Left kidney (tissue), 2 donors: ENCODE data around the gene SEMA5A. TPM values are rescaled to one million over a fixed set of nuclear protein-coding genes. Genes with fewer than 3 reads are reported as not detected.

Source experiments
- DNase-seq: peaks from one replicate; pipeline ENCODE4 v3.0.0-alpha.2; 2013
- polyA plus RNA-seq: library from polyadenylated mRNA; unstranded; fragments of 120-200 nt; gene quantifications from one replicate; pipeline ENCODE4 v1.2.1, GENCODE V29; 2013; ENCODE audit not compliant: insufficient read length

The SEMA5A gene
- polyA plus RNA-seq, 1 donor, result 46.3 TPM

- no peak for DNase-seq
These were observed 262.9 kb downstream of the SEMA5A start for GRCh38 chr5:9283021-9283420.

GRCh38 chr5:9282211-9282610, 263.7 kb downstream of the SEMA5A start:
- DNase-seq, result no peak

- no peak for DNase-seq
These were observed 266.1 kb downstream of the SEMA5A start for GRCh38 chr5:9279774-9280173.

DNA sequence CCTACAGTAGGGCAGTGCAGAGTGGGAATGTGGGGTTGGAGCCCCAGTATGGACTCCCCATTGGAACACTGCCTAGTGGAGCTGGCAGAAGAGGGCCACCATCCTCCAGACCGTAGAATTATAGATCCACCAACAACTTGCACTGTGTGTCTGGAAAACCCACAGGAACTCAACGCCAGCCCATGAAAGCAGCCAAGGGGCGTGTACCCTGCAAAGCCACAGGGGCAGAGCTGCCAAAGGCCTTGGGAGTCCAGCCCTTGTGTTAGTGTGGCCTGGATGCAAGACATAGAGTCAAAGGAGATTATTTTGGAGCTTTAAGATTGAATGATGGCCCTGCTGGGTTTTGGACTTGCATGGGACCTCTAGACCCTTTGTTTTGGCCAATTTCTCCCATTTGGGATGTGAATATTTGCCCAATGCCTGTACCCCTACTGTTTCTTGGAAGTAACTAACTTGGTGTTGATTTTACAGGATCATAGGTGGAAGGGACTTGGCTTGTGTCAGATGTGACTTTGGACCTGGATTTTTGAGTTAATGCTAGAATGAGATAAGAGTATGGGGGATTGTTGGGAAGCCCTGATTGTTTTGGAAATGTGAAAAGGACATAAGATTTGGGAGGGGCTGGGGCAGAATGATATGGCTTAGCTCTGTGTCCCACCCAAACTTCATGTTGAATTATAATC, 266.8 kb downstream of the SEMA5A start:
- no peak for DNase-seq

- no peak for DNase-seq
These were observed 276.9 kb downstream of the SEMA5A start for GRCh38 chr5:9269014-9269413.

DNA sequence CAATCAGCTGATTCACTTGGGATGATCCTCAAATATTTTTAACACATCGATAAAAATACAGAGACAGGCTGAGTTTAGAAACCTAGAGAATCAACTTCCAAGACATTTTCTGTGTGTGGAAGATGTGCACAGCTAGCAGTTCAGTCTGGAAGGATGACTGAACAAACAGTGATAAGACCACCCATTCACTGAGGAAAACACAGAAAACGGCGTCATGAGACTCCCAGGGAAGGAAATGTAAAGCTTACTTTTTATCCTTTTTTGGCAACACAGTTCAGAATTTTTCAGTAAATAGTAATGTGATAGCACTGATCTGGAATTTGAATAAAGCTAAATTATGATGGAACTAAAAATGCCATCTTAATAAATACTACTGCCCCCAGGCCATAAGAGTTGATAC, 277.6 kb downstream of the SEMA5A start:
- peak; percentile 25 for DNase-seq

- no peak for DNase-seq
These were observed 280.2 kb downstream of the SEMA5A start for GRCh38 chr5:9265441-9266287.

- no peak for DNase-seq
These were observed 281.6 kb downstream of the SEMA5A start for GRCh38 chr5:9264301-9264700.

DNA sequence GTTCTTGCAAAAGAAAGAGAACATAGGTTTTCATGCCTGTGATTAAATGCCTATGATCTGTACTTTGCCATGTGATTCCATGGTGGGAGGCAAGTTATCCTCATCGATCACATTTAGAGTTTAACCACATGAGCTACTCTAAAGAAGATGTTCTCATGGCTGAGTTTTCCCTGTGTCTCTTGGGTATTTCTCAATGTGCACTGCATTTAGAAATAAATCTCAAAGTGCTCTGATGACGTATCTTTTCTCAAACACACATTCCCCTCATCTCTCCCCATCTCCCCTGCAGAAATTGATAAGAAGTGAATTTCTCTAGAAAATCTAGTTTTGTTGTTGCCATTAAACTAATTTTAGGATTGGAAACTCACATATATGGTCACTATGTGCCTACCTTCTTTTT, 282.2 kb downstream of the SEMA5A start:
- no peak for DNase-seq

GRCh38 chr5:9251379-9251980, 294.4 kb downstream of the SEMA5A start:
- no peak for DNase-seq

- no peak for DNase-seq
These were observed 296.6 kb downstream of the SEMA5A start for GRCh38 chr5:9249231-9249630.

DNA sequence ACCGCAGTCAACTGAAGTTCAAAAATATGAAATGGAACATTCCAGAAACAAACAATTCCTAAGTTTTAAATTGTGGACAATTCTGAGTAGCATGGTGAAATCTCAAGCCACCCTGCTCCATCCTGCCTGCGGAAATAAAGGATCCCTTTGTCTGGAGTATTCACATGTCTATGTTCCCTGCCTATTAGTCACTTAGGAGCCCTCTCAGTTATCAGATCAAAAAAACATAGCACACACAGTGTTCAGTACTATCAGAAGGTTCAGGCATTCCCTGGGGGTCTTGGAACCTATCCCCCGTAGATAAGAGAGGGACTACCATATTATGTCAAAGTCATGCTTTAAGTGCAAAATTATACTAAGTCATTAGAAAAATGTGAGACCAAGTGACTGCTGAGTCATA, 300.8 kb downstream of the SEMA5A start:
- no peak for DNase-seq

DNA sequence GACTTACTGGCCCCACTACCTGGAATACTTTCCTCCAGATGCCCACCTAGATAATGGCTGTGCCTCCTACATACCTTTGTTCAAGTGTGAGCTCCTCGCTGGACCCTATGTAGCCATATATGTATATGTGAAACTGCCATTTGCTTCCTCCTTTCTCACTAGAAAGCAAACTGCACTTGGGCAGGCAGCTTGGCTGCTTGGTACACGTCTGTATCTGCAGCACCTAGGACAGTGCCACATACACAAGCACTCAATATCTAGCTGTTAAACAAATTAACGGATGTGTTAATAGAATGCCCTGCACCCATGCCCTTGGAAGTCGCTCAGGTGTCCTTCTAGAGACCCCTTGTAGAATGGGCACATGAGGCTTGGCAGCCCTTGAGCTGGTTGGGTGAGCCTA, 301.5 kb downstream of the SEMA5A start:
- DNase-seq, result no peak

GRCh38 chr5:9241479-9242305, 304.2 kb downstream of the SEMA5A start:
- no peak for DNase-seq

DNA sequence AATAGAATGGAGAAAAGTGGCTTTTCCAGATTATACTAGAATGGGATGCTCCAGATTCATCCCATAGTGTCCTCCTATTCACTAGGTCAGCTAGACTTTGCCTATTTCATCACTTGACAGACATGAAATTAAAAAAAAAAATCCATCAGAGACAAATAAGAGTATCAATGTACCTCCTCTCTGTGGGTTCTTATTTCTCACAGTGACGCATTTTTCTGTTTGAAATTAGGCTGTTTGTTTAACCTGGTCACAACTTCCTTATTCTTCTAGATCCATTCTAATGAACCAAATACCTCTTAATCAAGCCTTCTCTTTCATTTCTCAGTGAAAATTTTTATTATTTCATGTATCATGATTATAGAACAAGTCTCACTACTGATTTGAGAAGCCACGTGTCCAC, 305.4 kb downstream of the SEMA5A start:
- DNase-seq, result no peak

DNA sequence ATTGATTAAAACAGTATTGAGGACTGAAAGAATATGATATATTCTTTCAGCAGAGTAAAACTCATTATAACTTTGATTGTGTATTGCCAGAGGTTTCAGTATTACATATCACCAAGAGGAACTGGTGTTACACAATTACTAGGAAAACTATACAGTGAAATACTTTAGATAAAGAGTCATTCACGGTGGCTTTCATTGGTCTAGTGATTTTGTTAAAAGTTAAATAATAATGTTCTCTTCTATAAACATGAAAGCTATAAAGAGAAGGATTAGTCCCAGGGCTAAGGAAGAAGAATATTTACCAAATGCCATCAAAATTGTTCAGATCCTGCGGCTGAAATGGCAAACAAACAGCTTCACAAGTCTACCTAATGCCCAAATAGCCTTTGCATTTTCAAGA, 306.2 kb downstream of the SEMA5A start:
- DNase-seq, result no peak

GRCh38 chr5:9239071-9239470, 306.8 kb downstream of the SEMA5A start:
- no peak for DNase-seq

- no peak for DNase-seq
These were observed 312.2 kb downstream of the SEMA5A start for GRCh38 chr5:9233712-9234111.

GRCh38 chr5:9233035-9233434, 312.8 kb downstream of the SEMA5A start:
- DNase-seq, result no peak

GRCh38 chr5:9231842-9232241, 314.0 kb downstream of the SEMA5A start:
- no peak for DNase-seq

GRCh38 chr5:9230355-9230754, 315.5 kb downstream of the SEMA5A start:
- DNase-seq, result no peak

GRCh38 chr5:9226016-9226536, 319.8 kb downstream of the SEMA5A start:
- no peak for DNase-seq
